Hepatocyte (in vitro differentiated cells): ENCODE data around the gene KLF9.

ENCODE experiments used
- EZH2 ChIP-seq: fragments of 200-600 bp; sonication (generic); IDR thresholded peaks from 2 replicates; pipeline ENCODE4 v1.6.1; 2016; ENCODE audit warnings: antibody characterized with exemption, mild to moderate bottlenecking, borderline replicate concordance
- EZH2phosphoT487 ChIP-seq: fragments of 200-600 bp; sonication (generic); IDR thresholded peaks from one replicate; pipeline ENCODE4 v1.6.1; 2018; ENCODE audit warnings: antibody characterized with exemption, mild to moderate bottlenecking, low read depth, moderate library complexity; ENCODE audit not compliant: unreplicated experiment, severe bottlenecking
- TF ChIP-seq, protein P1 (sequence below): fragments of 200-600 bp; sonication (generic); IDR thresholded peaks from 2 replicates; pipeline ENCODE4 v1.5.1; 2016; ENCODE audit warnings: antibody characterized with exemption, mild to moderate bottlenecking; ENCODE audit not compliant: poor library complexity

- TF ChIP-seq, protein P1, sequence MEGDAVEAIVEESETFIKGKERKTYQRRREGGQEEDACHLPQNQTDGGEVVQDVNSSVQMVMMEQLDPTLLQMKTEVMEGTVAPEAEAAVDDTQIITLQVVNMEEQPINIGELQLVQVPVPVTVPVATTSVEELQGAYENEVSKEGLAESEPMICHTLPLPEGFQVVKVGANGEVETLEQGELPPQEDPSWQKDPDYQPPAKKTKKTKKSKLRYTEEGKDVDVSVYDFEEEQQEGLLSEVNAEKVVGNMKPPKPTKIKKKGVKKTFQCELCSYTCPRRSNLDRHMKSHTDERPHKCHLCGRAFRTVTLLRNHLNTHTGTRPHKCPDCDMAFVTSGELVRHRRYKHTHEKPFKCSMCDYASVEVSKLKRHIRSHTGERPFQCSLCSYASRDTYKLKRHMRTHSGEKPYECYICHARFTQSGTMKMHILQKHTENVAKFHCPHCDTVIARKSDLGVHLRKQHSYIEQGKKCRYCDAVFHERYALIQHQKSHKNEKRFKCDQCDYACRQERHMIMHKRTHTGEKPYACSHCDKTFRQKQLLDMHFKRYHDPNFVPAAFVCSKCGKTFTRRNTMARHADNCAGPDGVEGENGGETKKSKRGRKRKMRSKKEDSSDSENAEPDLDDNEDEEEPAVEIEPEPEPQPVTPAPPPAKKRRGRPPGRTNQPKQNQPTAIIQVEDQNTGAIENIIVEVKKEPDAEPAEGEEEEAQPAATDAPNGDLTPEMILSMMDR = no peak
- TF ChIP-seq EZH2 (no peak), EZH2phosphoT487 (no peak)
Observed at GRCh38 chr9:70409280-70409679, 5.2 kb downstream of the KLF9 start.
